DMS114 treated with DMSO at 0.1 percent for 48 hours (cell line): Measurements from ENCODE around the gene ZBTB47.

ENCODE experiments used
- DNase-seq: peaks from one replicate; lab custom pipeline; 2025; ENCODE audit not compliant: unreplicated experiment; lab: John Stamatoyannopoulos, UW

ZBTB47 gene

GRCh38 chr3:42684632-42685362, 31.3 kb downstream of the ZBTB47 start:
- no peak for DNase-seq

GRCh38 chr3:42685363-42685881, 31.9 kb downstream of the ZBTB47 start, which contains the start of gene KLHL40:
Gene KLHL40 (plus strand): TSS chr3:42685537. CDS start chr3:42685619, 82 bp downstream.
- no peak for DNase-seq

- DNase-seq = no peak
These were observed 32.7 kb downstream of the ZBTB47 start for GRCh38 chr3:42685891-42686820.

- DNase-seq = no peak
These were observed 33.5 kb downstream of the ZBTB47 start for GRCh38 chr3:42686832-42687650.

- DNase-seq = no peak
These were observed 34.5 kb downstream of the ZBTB47 start for GRCh38 chr3:42688016-42688415.

GRCh38 chr3:42688487-42689420, 35.3 kb downstream of the ZBTB47 start:
- DNase-seq = no peak

GRCh38 chr3:42689421-42690014, 36.0 kb downstream of the ZBTB47 start:
- no peak for DNase-seq

GRCh38 chr3:42690191-42690590, 36.7 kb downstream of the ZBTB47 start:
- DNase-seq = no peak

- DNase-seq = no peak
These were observed 37.5 kb downstream of the ZBTB47 start for GRCh38 chr3:42690766-42691680.

GRCh38 chr3:42691816-42692666, 38.5 kb downstream of the ZBTB47 start:
- DNase-seq = no peak

GRCh38 chr3:42692667-42693529, 39.4 kb downstream of the ZBTB47 start:
- DNase-seq = no peak

GRCh38 chr3:42693530-42693930, 40.0 kb downstream of the ZBTB47 start:
- DNase-seq = no peak

GRCh38 chr3:42694366-42694765, 40.9 kb downstream of the ZBTB47 start:
- DNase-seq = no peak

- DNase-seq = no peak
These were observed 43.1 kb downstream of the ZBTB47 start for GRCh38 chr3:42696356-42697288.

- DNase-seq = no peak
These were observed 44.0 kb downstream of the ZBTB47 start for GRCh38 chr3:42697289-42698051.
